ENCODE results near the gene GALNT18.

DNA sequence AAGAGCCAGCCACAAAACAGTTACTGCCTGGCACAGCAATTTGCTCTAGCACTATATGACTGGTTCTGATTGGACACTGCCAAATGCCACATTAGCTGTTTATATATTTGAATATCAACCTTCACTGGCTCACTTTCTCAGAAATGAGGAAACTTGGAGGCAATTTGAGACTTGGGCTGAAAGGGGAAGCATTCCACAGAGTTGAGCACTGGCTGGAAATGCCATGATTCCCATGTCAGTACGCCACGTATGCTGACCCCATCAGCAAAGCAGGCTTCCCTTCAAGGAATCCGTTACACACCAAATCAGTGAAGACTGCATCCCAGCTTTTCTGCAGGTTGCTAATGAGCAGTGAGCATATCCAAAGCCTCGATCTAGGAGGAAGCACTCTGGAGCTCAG lies 34.7 kb downstream of the GALNT18 start:
- TF ChIP-seq, protein P1, sequence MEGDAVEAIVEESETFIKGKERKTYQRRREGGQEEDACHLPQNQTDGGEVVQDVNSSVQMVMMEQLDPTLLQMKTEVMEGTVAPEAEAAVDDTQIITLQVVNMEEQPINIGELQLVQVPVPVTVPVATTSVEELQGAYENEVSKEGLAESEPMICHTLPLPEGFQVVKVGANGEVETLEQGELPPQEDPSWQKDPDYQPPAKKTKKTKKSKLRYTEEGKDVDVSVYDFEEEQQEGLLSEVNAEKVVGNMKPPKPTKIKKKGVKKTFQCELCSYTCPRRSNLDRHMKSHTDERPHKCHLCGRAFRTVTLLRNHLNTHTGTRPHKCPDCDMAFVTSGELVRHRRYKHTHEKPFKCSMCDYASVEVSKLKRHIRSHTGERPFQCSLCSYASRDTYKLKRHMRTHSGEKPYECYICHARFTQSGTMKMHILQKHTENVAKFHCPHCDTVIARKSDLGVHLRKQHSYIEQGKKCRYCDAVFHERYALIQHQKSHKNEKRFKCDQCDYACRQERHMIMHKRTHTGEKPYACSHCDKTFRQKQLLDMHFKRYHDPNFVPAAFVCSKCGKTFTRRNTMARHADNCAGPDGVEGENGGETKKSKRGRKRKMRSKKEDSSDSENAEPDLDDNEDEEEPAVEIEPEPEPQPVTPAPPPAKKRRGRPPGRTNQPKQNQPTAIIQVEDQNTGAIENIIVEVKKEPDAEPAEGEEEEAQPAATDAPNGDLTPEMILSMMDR (IDR thresholded peaks at IDR 0.05) = no peak
- no peak for TF ChIP-seq POLR2A (IDR thresholded peaks at IDR 0.05)

Data from right lobe of liver (tissue), 4 donors.